ENCODE data around the gene SORL1. TPM values are rescaled to one million over a fixed set of nuclear protein-coding genes. Genes with fewer than 3 reads are reported as not detected.

The SORL1 gene
- total and polyA plus RNA-seq, 3 experiments from 2014 or later: 44.5 to 220 (median 46.9) TPM

DNA sequence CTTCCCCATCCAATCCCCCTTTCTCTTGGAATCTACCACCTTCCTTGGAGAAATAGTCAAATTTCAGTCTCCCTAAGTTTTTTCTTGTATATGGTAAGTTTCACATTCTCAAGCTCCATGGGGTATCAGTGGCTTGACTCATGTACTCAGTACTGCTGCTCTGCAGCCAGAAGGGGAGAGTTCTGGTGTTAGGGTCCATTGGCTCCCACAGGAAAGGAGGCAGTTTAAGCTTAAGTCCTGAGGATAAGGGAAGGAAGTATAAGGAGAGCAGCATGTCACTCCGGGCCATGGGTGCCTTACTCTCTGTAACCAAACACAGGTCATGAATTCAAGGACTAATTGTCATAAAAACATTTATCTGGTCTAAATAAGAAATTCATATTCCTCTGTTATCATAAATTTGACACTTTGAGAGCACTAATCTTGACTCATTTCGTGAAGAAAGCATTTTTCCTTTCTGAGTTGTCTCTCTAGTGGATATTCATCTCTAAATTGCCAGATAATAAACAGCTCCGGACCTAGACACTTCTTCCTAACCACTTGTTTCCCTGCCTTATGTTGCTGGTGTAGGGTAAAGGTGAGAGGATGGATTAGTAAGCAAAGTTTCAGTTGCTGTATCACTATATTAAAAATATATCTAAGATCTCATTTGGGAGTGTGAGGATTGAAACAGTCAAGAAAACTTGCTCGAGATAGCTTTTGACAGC is 20.1 kb upstream of the SORL1 start:
- Histone ChIP-seq H3K4me1 (ENCODE audit: insufficient read depth, low read length) (peaks cover 13% of the 10 kb centered on the region), H3K27ac (ENCODE audit: low read depth, low read length) (no peak overlapping the region), H3K36me3 (ENCODE audit: insufficient read depth, low read length) (no peaks in the 10 kb centered on the region), H3K27me3 (ENCODE audit: insufficient read depth, low read length, poor library complexity, severe bottlenecking) (no peaks in the 10 kb centered on the region), H3K9me3 (ENCODE audit: low read length) (no peaks in the 10 kb centered on the region), H3K4me3 (ENCODE audit: low read length) (no peak overlapping the region)
- peaks cover 19 to 30% (median 30%) of the 10 kb centered on the region in 3 donors for H3K4me1 Mint-ChIP-seq
- no peaks in the 10 kb centered on the region for H3K27me3 Mint-ChIP-seq
- DNase-seq: no peak
- H3K27ac Mint-ChIP-seq: peak overlapping the region in 2 of 8 donors; percentile 21 to 75
- CTCF ChIA-PET: interaction anchor here (0.6 to 1.3 kb wide), 3 partner anchors 14 to 1622 kb away, joined by 3 to 4 read pairs (median 4); no protein-coding TSS in a partner anchor
- peaks cover 0 to 2% (median 0%) of the 10 kb centered on the region in 3 donors for H3K36me3 Mint-ChIP-seq
- no peaks in the 10 kb centered on the region for H3K9me3 Mint-ChIP-seq
- H3K4me3 Mint-ChIP-seq: no peak overlapping the region
- POLR2A ChIA-PET: interaction anchor here (0.6 kb wide), 1 partner anchor 23 kb away, joined by 8 read pairs; no protein-coding TSS in a partner anchor

DNA sequence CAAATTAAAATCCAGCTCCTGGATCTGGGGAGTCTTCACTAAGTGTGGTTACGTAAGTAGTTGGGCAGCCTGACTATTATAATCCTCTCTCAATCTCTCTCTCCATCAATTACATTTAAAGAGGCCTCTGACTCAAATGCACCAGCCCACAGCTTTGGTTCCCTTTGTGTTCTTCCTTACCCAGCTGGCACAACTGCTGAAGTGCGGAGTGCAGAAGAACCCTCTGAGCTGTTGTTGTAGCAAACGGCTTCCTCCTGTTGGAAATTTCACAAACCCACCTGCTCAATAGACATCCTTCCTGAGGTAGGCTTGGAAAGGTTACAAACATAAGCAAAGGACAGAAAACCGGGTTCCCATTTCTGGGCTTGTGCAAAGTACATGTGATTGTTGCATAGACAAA is 17.0 kb upstream of the SORL1 start:
- H3K27ac ChIP-seq (ENCODE audit: low read depth, low read length): no peak overlapping the region
- no peaks in the 10 kb centered on the region for H3K9me3 ChIP-seq (ENCODE audit: low read length)
- peaks cover 6% of the 10 kb centered on the region for H3K4me1 ChIP-seq (ENCODE audit: insufficient read depth, low read length)
- H3K36me3 ChIP-seq (ENCODE audit: insufficient read depth, low read length): no peaks in the 10 kb centered on the region
- H3K9me3 Mint-ChIP-seq: no peaks in the 10 kb centered on the region
- no peak overlapping the region for H3K4me3 ChIP-seq (ENCODE audit: low read length)
- H3K36me3 Mint-ChIP-seq: no peaks in the 10 kb centered on the region
- H3K27ac Mint-ChIP-seq: peak overlapping the region in 1 of 8 donors; percentile 55
- ChIA-PET POLR2A (no interaction called here), CTCF (interaction anchor here (1.5 kb wide), 1 partner anchor 113 kb away, joined by 3 read pairs; no protein-coding TSS in a partner anchor)
- peaks cover 20 to 30% (median 26%) of the 10 kb centered on the region in 3 donors for H3K4me1 Mint-ChIP-seq
- no peaks in the 10 kb centered on the region for H3K27me3 ChIP-seq (ENCODE audit: insufficient read depth, low read length, poor library complexity, severe bottlenecking)
- H3K27me3 Mint-ChIP-seq: no peaks in the 10 kb centered on the region
- no peak overlapping the region for H3K4me3 Mint-ChIP-seq
- DNase-seq: no peak

- H3K27ac ChIP-seq (ENCODE audit: low read depth, low read length): no peak overlapping the region
- H3K9me3 ChIP-seq (ENCODE audit: low read length): no peaks in the 10 kb centered on the region
- no peaks in the 10 kb centered on the region for H3K36me3 ChIP-seq (ENCODE audit: insufficient read depth, low read length)
- CTCF ChIA-PET: interaction anchor here (1.5 kb wide), 1 partner anchor 114 kb away, joined by 3 read pairs; no protein-coding TSS in a partner anchor
- no peaks in the 10 kb centered on the region for H3K36me3 Mint-ChIP-seq
- H3K9me3 Mint-ChIP-seq: no peaks in the 10 kb centered on the region
- DNase-seq: no peak
- POLR2A ChIA-PET: no interaction called here
- H3K27ac Mint-ChIP-seq: peak overlapping the region in 4 of 8 donors; percentile 20 to 82 (median 58)
- no peaks in the 10 kb centered on the region for H3K27me3 Mint-ChIP-seq
- peaks cover 6% of the 10 kb centered on the region for H3K4me1 ChIP-seq (ENCODE audit: insufficient read depth, low read length)
- H3K27me3 ChIP-seq (ENCODE audit: insufficient read depth, low read length, poor library complexity, severe bottlenecking): no peaks in the 10 kb centered on the region
- H3K4me1 Mint-ChIP-seq: peaks cover 20 to 30% (median 26%) of the 10 kb centered on the region in 3 donors
- no peak overlapping the region for H3K4me3 Mint-ChIP-seq
- H3K4me3 ChIP-seq (ENCODE audit: low read length): no peak overlapping the region
Observed at GRCh38 chr11:121435551-121436511, 16.3 kb upstream of the SORL1 start.

DNA sequence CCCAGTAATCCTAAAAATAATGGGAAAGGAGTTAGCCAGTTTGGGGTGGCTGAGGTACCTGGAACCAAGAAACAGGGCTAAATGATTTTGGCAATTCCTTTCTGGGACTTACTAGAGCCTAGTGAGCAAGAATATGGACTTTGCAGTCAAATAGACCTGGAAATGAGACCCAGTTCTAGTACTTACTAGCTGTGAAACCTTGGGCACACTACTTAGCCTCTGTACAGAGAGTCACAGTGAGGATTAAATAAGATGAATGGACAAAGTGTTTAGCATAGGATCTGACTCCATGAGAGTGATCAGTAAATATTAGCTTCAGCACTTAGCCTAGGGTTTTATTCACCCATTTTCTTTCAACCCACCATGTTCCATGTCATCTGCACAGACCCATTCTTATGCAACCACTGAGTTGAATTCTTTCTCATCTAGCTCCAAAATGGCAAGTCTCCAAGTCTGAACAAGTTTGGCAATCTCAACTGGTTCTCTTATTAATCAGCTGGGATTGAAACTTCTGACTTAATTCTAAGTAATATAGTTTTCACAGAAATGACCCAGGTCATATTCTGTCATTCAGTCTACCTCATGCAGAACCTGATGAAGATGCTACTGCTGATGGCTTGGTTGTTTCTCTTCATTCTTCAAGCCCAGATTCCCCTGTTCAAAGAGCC is 15.0 kb upstream of the SORL1 start:
- Mint-ChIP-seq H3K27ac (peak overlapping the region in 1 of 8 donors; percentile 77), H3K4me3 (no peak overlapping the region), H3K4me1 (peaks cover 20 to 31% (median 29%) of the 10 kb centered on the region in 3 donors), H3K27me3 (no peaks in the 10 kb centered on the region), H3K36me3 (peaks cover 0 to 1% (median 1%) of the 10 kb centered on the region in 3 donors), H3K9me3 (no peaks in the 10 kb centered on the region)
- H3K9me3 ChIP-seq (ENCODE audit: low read length): no peaks in the 10 kb centered on the region
- no peaks in the 10 kb centered on the region for H3K27me3 ChIP-seq (ENCODE audit: insufficient read depth, low read length, poor library complexity, severe bottlenecking)
- no peak overlapping the region for H3K27ac ChIP-seq (ENCODE audit: low read depth, low read length)
- H3K4me3 ChIP-seq (ENCODE audit: low read length): no peak overlapping the region
- ChIA-PET POLR2A (no interaction called here), CTCF (no interaction called here)
- no peak for DNase-seq
- no peaks in the 10 kb centered on the region for H3K36me3 ChIP-seq (ENCODE audit: insufficient read depth, low read length)
- H3K4me1 ChIP-seq (ENCODE audit: insufficient read depth, low read length): peaks cover 6% of the 10 kb centered on the region

- ChIA-PET CTCF (no interaction called here), POLR2A (no interaction called here)
- no peaks in the 10 kb centered on the region for H3K36me3 ChIP-seq (ENCODE audit: insufficient read depth, low read length)
- Mint-ChIP-seq H3K4me1 (peaks cover 20 to 31% (median 29%) of the 10 kb centered on the region in 3 donors), H3K4me3 (no peak overlapping the region), H3K36me3 (peaks cover 0 to 2% (median 1%) of the 10 kb centered on the region in 3 donors), H3K27me3 (no peaks in the 10 kb centered on the region), H3K9me3 (no peaks in the 10 kb centered on the region), H3K27ac (no peak overlapping the region)
- H3K9me3 ChIP-seq (ENCODE audit: low read length): no peaks in the 10 kb centered on the region
- H3K27me3 ChIP-seq (ENCODE audit: insufficient read depth, low read length, poor library complexity, severe bottlenecking): no peaks in the 10 kb centered on the region
- no peak overlapping the region for H3K4me3 ChIP-seq (ENCODE audit: low read length)
- H3K27ac ChIP-seq (ENCODE audit: low read depth, low read length): no peak overlapping the region
- DNase-seq: no peak
- H3K4me1 ChIP-seq (ENCODE audit: insufficient read depth, low read length): peaks cover 6% of the 10 kb centered on the region
Observed at GRCh38 chr11:121437686-121438078, 14.4 kb upstream of the SORL1 start.

DNA sequence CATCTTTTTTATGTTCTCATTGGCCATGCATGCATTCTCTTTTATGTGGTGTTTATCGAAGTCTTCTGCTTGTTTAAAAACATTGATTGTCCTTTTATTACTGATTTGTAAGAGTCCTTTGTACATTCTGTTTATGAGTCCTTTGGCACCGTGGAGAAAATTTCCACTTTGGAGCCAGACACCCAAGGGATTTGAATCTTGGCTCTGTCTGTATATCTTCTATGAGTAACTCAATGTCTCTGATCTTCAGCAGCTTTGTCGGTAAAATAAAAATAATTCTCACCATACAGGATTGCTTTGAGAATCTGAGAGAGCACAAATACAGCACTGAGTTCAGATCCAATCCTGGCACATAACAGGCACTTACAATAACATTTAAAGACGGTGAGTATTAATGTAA is 12.8 kb upstream of the SORL1 start:
- ChIA-PET CTCF (no interaction called here), POLR2A (no interaction called here)
- H3K4me1 Mint-ChIP-seq: peaks cover 21 to 40% (median 34%) of the 10 kb centered on the region in 3 donors

GRCh38 chr11:121439759-121440158 is 12.4 kb upstream of the SORL1 start:
- Mint-ChIP-seq H3K4me1 (peaks cover 23 to 44% (median 37%) of the 10 kb centered on the region in 3 donors), H3K9me3 (no peaks in the 10 kb centered on the region), H3K36me3 (peaks cover 4 to 14% (median 5%) of the 10 kb centered on the region in 3 donors), H3K27ac (peak overlapping the region in 2 of 8 donors; percentile 37 to 72), H3K4me3 (no peak overlapping the region), H3K27me3 (no peaks in the 10 kb centered on the region)
- no peaks in the 10 kb centered on the region for H3K9me3 ChIP-seq (ENCODE audit: low read length)
- H3K27ac ChIP-seq (ENCODE audit: low read depth, low read length): no peak overlapping the region
- no peak overlapping the region for H3K4me3 ChIP-seq (ENCODE audit: low read length)
- peaks cover 4% of the 10 kb centered on the region for H3K36me3 ChIP-seq (ENCODE audit: insufficient read depth, low read length)
- H3K4me1 ChIP-seq (ENCODE audit: insufficient read depth, low read length): peaks cover 12% of the 10 kb centered on the region
- POLR2A ChIA-PET: no interaction called here
- H3K27me3 ChIP-seq (ENCODE audit: insufficient read depth, low read length, poor library complexity, severe bottlenecking): no peaks in the 10 kb centered on the region
- no peak for DNase-seq
- CTCF ChIA-PET: no interaction called here

More for the DNA sequence above, 12.8 kb upstream of the SORL1 start:
- H3K4me1 ChIP-seq (ENCODE audit: insufficient read depth, low read length): peaks cover 7% of the 10 kb centered on the region
- H3K9me3 ChIP-seq (ENCODE audit: low read length): no peaks in the 10 kb centered on the region
- no peak overlapping the region for H3K27ac Mint-ChIP-seq
- no peak overlapping the region for H3K4me3 Mint-ChIP-seq
- H3K36me3 ChIP-seq (ENCODE audit: insufficient read depth, low read length): peaks cover 2% of the 10 kb centered on the region
- H3K27ac ChIP-seq (ENCODE audit: low read depth, low read length): no peak overlapping the region
- no peaks in the 10 kb centered on the region for H3K27me3 Mint-ChIP-seq
- H3K36me3 Mint-ChIP-seq: peaks cover under 1 to 10% (median 3%) of the 10 kb centered on the region in 3 donors
- DNase-seq: no peak
- no peaks in the 10 kb centered on the region for H3K27me3 ChIP-seq (ENCODE audit: insufficient read depth, low read length, poor library complexity, severe bottlenecking)
- H3K9me3 Mint-ChIP-seq: no peaks in the 10 kb centered on the region
- no peak overlapping the region for H3K4me3 ChIP-seq (ENCODE audit: low read length)
